B cell (primary cell): Measurements from ENCODE around the gene TCERG1L. TPM values are rescaled to one million over a fixed set of nuclear protein-coding genes. Genes with fewer than 3 reads are reported as not detected.

Experiments
- ATAC-seq: fragments of 200-7000 bp; cut with Tn5 transposase; one replicate; pipeline ENCODE4 v1.10.0; 2021; ENCODE audit warnings: low read depth, mild to moderate bottlenecking, moderate number of reproducible peaks, moderate library complexity
- CTCF ChIA-PET: fragments of 350-600 bp; sonication (Branson Sonifier 250); formaldehyde crosslinking; loops from one replicate; lab custom pipeline; 2021; ENCODE audit warnings: antibody characterized with exemption, inconsistent platforms; lab: Charles Lee
- POLR2A ChIA-PET: fragments of 350-600 bp; sonication (Branson Sonifier 250); formaldehyde crosslinking; loops from one replicate; lab custom pipeline; 2021; ENCODE audit warnings: antibody characterized with exemption; lab: Charles Lee
- DNase-seq: peaks from one replicate; pipeline ENCODE4 v3.0.0; 2013
- H2AFZ ChIP-seq: 2 replicates; pipeline ENCODE4 v1.6.1; 2012; ENCODE audit warnings: mild to moderate bottlenecking, low read depth, low read length; ENCODE audit not compliant: insufficient read depth, poor library complexity, severe bottlenecking
- H3K27ac ChIP-seq, 2 donors: 1 replicate in 1 of 2; 2 replicates in 1 of 2; pipeline ENCODE4 v1.5.1; 2012 to 2013; ENCODE audit warnings: low read length in 2 of 2, mild to moderate bottlenecking in 2 of 2, moderate library complexity in 1 of 2
- H3K27me3 ChIP-seq, 4 experiments: fragments of 200-600 bp in 1 of 4; sonication (generic) in 1 of 4; replicated peaks in 1 of 4; 1 replicate in 2 of 4; 2 replicates in 2 of 4; pipeline versions ENCODE4 v1.6.1 to v1.7.0; 2013 to 2016; ENCODE audit warnings: low read length in 3 of 4, mild to moderate bottlenecking in 2 of 4, mixed read lengths in 1 of 4, moderate library complexity in 1 of 4; ENCODE audit not compliant: insufficient read depth in 4 of 4, control insufficient read depth in 3 of 4; ENCODE audit errors: control extremely low read depth in 1 of 4
- H3K36me3 ChIP-seq, 2 experiments: replicated peaks in 1 of 2; 1 replicate in 1 of 2; 2 replicates in 1 of 2; pipeline versions ENCODE4 v1.6.1 to v1.7.1; 2013; ENCODE audit warnings: low read length in 1 of 2; ENCODE audit not compliant: insufficient read depth in 2 of 2, control insufficient read depth in 1 of 2; ENCODE audit errors: control extremely low read depth in 1 of 2, extremely low read depth in 1 of 2
- H3K4me1 ChIP-seq, 2 donors: fragments of 200-600 bp in 1 of 2; sonication (generic) in 1 of 2; 1 replicate in 1 of 2; 2 replicates in 1 of 2; pipeline versions ENCODE4 v1.5.1 to v1.6.1; 2013 to 2017; ENCODE audit warnings: low read length in 2 of 2; ENCODE audit not compliant: control insufficient read depth in 2 of 2, insufficient read depth in 2 of 2
- H3K4me2 ChIP-seq: replicated peaks from 2 replicates; pipeline ENCODE3; 2012; ENCODE audit warnings: mild to moderate bottlenecking, low read depth, low read length; ENCODE audit not compliant: poor library complexity, severe bottlenecking
- H3K4me3 ChIP-seq, 5 experiments: fragments of 200-600 bp in 1 of 5; sonication (generic) in 1 of 5; 1 replicate in 3 of 5; 2 replicates in 2 of 5; pipeline versions ENCODE4 v1.5.1 to v1.7.0; 2011 to 2016; ENCODE audit warnings: low read length in 4 of 5, mild to moderate bottlenecking in 4 of 5, low read depth in 2 of 5, control low read depth in 1 of 5, moderate library complexity in 1 of 5; ENCODE audit not compliant: insufficient read depth in 1 of 5; ENCODE audit errors: control extremely low read depth in 1 of 5, extremely low read depth in 1 of 5
- H3K79me2 ChIP-seq: fragments of 200-600 bp; sonication (generic); one replicate; pipeline ENCODE4 v1.6.0; 2016; ENCODE audit warnings: low read length; ENCODE audit not compliant: control insufficient read depth, insufficient read depth
- H3K9ac ChIP-seq: fragments of 200-600 bp; sonication (generic); 2 replicates; pipeline ENCODE4 v1.6.1; 2017; ENCODE audit warnings: mild to moderate bottlenecking, low read length, moderate library complexity
- H3K9me3 ChIP-seq, 3 donors: one replicate each; pipeline versions ENCODE4 v1.6.1 to v1.7.1; 2013; ENCODE audit warnings: low read length in 2 of 3; ENCODE audit not compliant: control insufficient read depth in 2 of 3, insufficient read depth in 1 of 3; ENCODE audit errors: control extremely low read depth in 1 of 3
- H4K20me1 ChIP-seq: 2 replicates; pipeline ENCODE4 v1.6.0; 2012; ENCODE audit warnings: mild to moderate bottlenecking, low read length; ENCODE audit not compliant: insufficient read depth, control insufficient read depth, poor library complexity, severe bottlenecking
- H3K27ac Mint-ChIP-seq: one replicate; pipeline ENCODE4 v1.8.0; 2021; ENCODE audit warnings: mixed read lengths
- H3K27me3 Mint-ChIP-seq: one replicate; pipeline ENCODE4 v1.8.0; 2021; ENCODE audit warnings: mixed read lengths
- H3K4me1 Mint-ChIP-seq: one replicate; pipeline ENCODE4 v1.8.0; 2021; ENCODE audit warnings: mixed read lengths
- H3K4me3 Mint-ChIP-seq: one replicate; pipeline ENCODE4 v1.8.0; 2021; ENCODE audit warnings: mixed read lengths
- H3K9me3 Mint-ChIP-seq: one replicate; pipeline ENCODE4 v1.8.0; 2022; ENCODE audit warnings: mixed read lengths; ENCODE audit not compliant: insufficient read depth
- EZH2 ChIP-seq: IDR thresholded peaks from 2 replicates; pipeline ENCODE4 v1.6.1; 2012; ENCODE audit warnings: borderline replicate concordance, low read depth, mild to moderate bottlenecking, moderate library complexity, low read length; ENCODE audit not compliant: insufficient read depth, poor library complexity, severe bottlenecking
- WGBS: methylation state at CpG from one replicate; pipeline ENCODE4 v1.1.5; 2013; ENCODE audit warnings: missing lambda C conversion rate; ENCODE audit not compliant: insufficient coverage; 5-methylcytosine and 5-hydroxymethylcytosine counted together
- intact Hi-C: fragments of 100-400 bp; cut with micrococcal nuclease; formaldehyde crosslinking; loops from one replicate; pipeline ENCODE4 v1.10.0; 2022
- polyA plus RNA-seq: library from polyadenylated mRNA; depleted of rRNA; stranded (reverse); fragments of >200 nt; gene quantifications from 2 replicates; pipeline ENCODE4 v1.2.3, GENCODE V29; 2012
- total RNA-seq, 2 donors: library from RNA; stranded (reverse); fragments of 120-200 nt in 1 of 2; gene quantifications; 1 replicate in 1 of 2; 2 replicates in 1 of 2; pipeline versions ENCODE4 v1.2.3 to v1.2.4, GENCODE V29; 2013 to 2022
- TF ChIP-seq, protein P1 (sequence below): fragments of 200-600 bp; IDR thresholded peaks from one replicate; pipeline ENCODE4 v1.8.0; 2022; ENCODE audit warnings: antibody characterized with exemption, mild to moderate bottlenecking

The TCERG1L gene
- total and polyA plus RNA-seq, 2 donors (not counting 1 experiment from before 2014, with no cell fraction given) = 0.10 TPM; not detected in 1

DNA sequence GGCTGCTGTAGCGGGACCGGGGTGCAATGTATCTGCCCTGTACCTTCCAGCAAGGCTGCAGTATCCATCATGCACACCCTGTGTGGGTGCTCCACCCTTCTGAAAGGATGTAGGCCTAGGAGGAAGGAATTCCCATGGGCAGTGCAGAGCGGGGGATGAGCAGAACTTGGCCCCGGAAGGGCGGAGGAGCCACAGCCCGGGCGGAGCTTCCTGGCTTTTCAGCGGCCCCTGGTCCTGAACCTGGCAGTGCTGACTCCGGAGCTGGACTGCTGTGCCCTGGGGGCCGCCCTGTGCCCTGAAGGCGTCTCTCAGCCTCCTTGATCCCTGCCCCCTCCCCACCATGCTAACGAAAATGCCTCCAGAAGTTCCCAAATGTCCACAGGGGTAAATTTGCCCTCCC, 175.8 kb downstream of the TCERG1L start:
- H3K9me3 ChIP-seq = peaks cover 0 to 43% (median 0%) of the 10 kb centered on the region in 3 donors
- no peak overlapping the region for H3K9ac ChIP-seq
- H3K9me3 Mint-ChIP-seq = no peaks in the 10 kb centered on the region
- no peaks in the 10 kb centered on the region for H3K36me3 ChIP-seq
- H2AFZ ChIP-seq = no peak overlapping the region
- H4K20me1 ChIP-seq = no peaks in the 10 kb centered on the region
- DNase-seq (no peak), ATAC-seq (no peak)
- no peak overlapping the region for H3K4me2 ChIP-seq
- H3K27me3 Mint-ChIP-seq = no peaks in the 10 kb centered on the region
- 92% methylated on average over 9 of the region's 12 CpGs for WGBS
- H3K79me2 ChIP-seq = no peaks in the 10 kb centered on the region
- H3K4me1 Mint-ChIP-seq = no peaks in the 10 kb centered on the region
- no peak for TF ChIP-seq EZH2
- TF ChIP-seq, protein P1, sequence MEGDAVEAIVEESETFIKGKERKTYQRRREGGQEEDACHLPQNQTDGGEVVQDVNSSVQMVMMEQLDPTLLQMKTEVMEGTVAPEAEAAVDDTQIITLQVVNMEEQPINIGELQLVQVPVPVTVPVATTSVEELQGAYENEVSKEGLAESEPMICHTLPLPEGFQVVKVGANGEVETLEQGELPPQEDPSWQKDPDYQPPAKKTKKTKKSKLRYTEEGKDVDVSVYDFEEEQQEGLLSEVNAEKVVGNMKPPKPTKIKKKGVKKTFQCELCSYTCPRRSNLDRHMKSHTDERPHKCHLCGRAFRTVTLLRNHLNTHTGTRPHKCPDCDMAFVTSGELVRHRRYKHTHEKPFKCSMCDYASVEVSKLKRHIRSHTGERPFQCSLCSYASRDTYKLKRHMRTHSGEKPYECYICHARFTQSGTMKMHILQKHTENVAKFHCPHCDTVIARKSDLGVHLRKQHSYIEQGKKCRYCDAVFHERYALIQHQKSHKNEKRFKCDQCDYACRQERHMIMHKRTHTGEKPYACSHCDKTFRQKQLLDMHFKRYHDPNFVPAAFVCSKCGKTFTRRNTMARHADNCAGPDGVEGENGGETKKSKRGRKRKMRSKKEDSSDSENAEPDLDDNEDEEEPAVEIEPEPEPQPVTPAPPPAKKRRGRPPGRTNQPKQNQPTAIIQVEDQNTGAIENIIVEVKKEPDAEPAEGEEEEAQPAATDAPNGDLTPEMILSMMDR = no peak
- H3K27ac ChIP-seq = no peak overlapping the region
- H3K4me3 ChIP-seq = no peak overlapping the region
- intact Hi-C loops = no loop called here
- no peak overlapping the region for H3K27ac Mint-ChIP-seq
- H3K4me3 Mint-ChIP-seq = no peak overlapping the region
- no peaks in the 10 kb centered on the region for H3K27me3 ChIP-seq
- H3K4me1 ChIP-seq = no peaks in the 10 kb centered on the region
- POLR2A ChIA-PET = no interaction called here
- CTCF ChIA-PET = no interaction called here

DNA sequence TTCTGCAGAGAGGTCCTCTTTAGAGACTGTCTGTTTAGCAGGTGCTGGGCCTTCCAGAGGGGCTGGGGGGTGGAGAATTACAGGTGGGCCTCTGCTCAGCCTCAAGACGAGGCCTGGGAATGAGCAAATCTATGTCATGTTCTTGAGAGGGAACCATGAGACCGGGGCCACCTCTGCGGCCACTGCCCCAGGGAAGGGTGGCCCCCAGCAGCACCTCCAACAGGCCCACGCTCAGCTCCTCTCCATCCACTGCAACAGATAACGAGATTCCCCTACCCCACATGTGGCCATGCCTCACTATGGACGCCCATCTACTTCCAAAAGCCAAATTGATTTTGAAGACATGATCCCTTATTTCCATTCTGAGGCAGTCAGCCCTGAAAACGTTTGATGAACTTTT, 176.9 kb downstream of the TCERG1L start:
- Histone ChIP-seq H3K36me3 (no peaks in the 10 kb centered on the region), H3K4me2 (no peak overlapping the region), H3K9me3 (peaks cover 0 to 39% (median 0%) of the 10 kb centered on the region in 3 donors), H3K9ac (no peak overlapping the region), H3K27me3 (no peaks in the 10 kb centered on the region), H3K27ac (no peak overlapping the region), H4K20me1 (no peaks in the 10 kb centered on the region), H3K4me3 (no peak overlapping the region), H3K79me2 (no peaks in the 10 kb centered on the region), H3K4me1 (no peaks in the 10 kb centered on the region), H2AFZ (no peak overlapping the region)
- POLR2A ChIA-PET = no interaction called here
- ATAC-seq = no peak
- intact Hi-C loops = no loop called here
- no peak for DNase-seq
- no peaks in the 10 kb centered on the region for H3K27me3 Mint-ChIP-seq
- H3K27ac Mint-ChIP-seq = no peak overlapping the region
- WGBS = 84% methylated on average over 6 of the region's 7 CpGs
- no peak overlapping the region for H3K4me3 Mint-ChIP-seq
- no peaks in the 10 kb centered on the region for H3K4me1 Mint-ChIP-seq
- peaks cover 3% of the 10 kb centered on the region for H3K9me3 Mint-ChIP-seq
- TF ChIP-seq, protein P1 = no peak
- no peak for TF ChIP-seq EZH2
- CTCF ChIA-PET = no interaction called here
